MM.1S (cell line): ENCODE results near the gene YPEL3.

ENCODE experiments used
- DNase-seq: peaks from one replicate; pipeline ENCODE4 v3.0.0-alpha.2; 2015
- H2AFZ ChIP-seq: fragments of 300-600 bp; sonication (generic); 2 replicates; pipeline ENCODE4 v1.6.0; 2016; ENCODE audit warnings: antibody characterized with exemption, low read length
- H3F3A ChIP-seq: fragments of 300-600 bp; sonication (generic); 2 replicates; pipeline ENCODE4 v1.6.1; 2016; ENCODE audit warnings: mild to moderate bottlenecking, antibody characterized with exemption, low read length, moderate library complexity, mixed read lengths; ENCODE audit not compliant: insufficient read depth
- H3K27ac ChIP-seq: fragments of 300-600 bp; sonication (generic); 2 replicates; pipeline ENCODE4 v1.5.1; 2016; ENCODE audit warnings: mild to moderate bottlenecking, low read length
- H3K27me3 ChIP-seq: fragments of 300-600 bp; sonication (generic); replicated peaks from 2 replicates; pipeline ENCODE4 v1.6.0; 2016; ENCODE audit warnings: low read length; ENCODE audit not compliant: insufficient read depth
- H3K36me3 ChIP-seq: fragments of 300-600 bp; sonication (generic); replicated peaks from 2 replicates; pipeline ENCODE4 v1.6.1; 2016; ENCODE audit warnings: mild to moderate bottlenecking, low read length, mixed read lengths; ENCODE audit not compliant: insufficient read depth
- H3K4me1 ChIP-seq: fragments of 300-600 bp; sonication (generic); 2 replicates; pipeline ENCODE4 v1.6.1; 2016; ENCODE audit warnings: low read length, mixed read lengths
- H3K4me2 ChIP-seq: fragments of 300-600 bp; sonication (generic); 2 replicates; pipeline ENCODE4 v1.6.0; 2016; ENCODE audit warnings: low read depth, low read length
- H3K4me3 ChIP-seq: fragments of 300-600 bp; sonication (generic); 2 replicates; pipeline ENCODE4 v1.5.1; 2016; ENCODE audit warnings: low read length, mixed read lengths
- H3K79me2 ChIP-seq: fragments of 300-600 bp; sonication (generic); 2 replicates; pipeline ENCODE4 v1.6.1; 2016; ENCODE audit warnings: mixed run types, low read length, mixed read lengths
- H3K9ac ChIP-seq: fragments of 300-600 bp; sonication (generic); 2 replicates; pipeline ENCODE4 v1.6.1; 2016; ENCODE audit warnings: low read length, mixed read lengths
- H3K9me2 ChIP-seq: fragments of 300-600 bp; sonication (generic); replicated peaks from 2 replicates; pipeline ENCODE4 v1.6.1; 2016; ENCODE audit warnings: mild to moderate bottlenecking, low read length, mixed read lengths; ENCODE audit not compliant: insufficient read depth
- H3K9me3 ChIP-seq: fragments of 300-600 bp; sonication (generic); replicated peaks from 2 replicates; pipeline ENCODE4 v1.6.1; 2016; ENCODE audit warnings: mild to moderate bottlenecking, low read length, mixed read lengths; ENCODE audit not compliant: insufficient read depth
- H4K20me1 ChIP-seq: fragments of 300-600 bp; sonication (generic); 2 replicates; pipeline ENCODE4 v1.6.1; 2016; ENCODE audit warnings: mild to moderate bottlenecking, low read length, moderate library complexity, mixed read lengths; ENCODE audit not compliant: insufficient read depth
- EZH2 ChIP-seq: fragments of 300-600 bp; sonication (generic); optimal IDR thresholded peaks from 2 replicates; pipeline ENCODE3; 2017; ENCODE audit warnings: low read depth, mild to moderate bottlenecking, antibody characterized with exemption, low read length, mixed read lengths
- EZH2phosphoT487 ChIP-seq: fragments of 300-600 bp; sonication (generic); IDR thresholded peaks from 2 replicates; pipeline ENCODE4 v1.6.1; 2018; ENCODE audit warnings: antibody characterized with exemption, low read length
- TF ChIP-seq, protein P1 (sequence below): fragments of 300-600 bp; sonication (generic); IDR thresholded peaks from 2 replicates; pipeline ENCODE4 v1.5.1; 2016; ENCODE audit warnings: antibody characterized with exemption, low read length, mixed read lengths

The YPEL3 gene

DNA sequence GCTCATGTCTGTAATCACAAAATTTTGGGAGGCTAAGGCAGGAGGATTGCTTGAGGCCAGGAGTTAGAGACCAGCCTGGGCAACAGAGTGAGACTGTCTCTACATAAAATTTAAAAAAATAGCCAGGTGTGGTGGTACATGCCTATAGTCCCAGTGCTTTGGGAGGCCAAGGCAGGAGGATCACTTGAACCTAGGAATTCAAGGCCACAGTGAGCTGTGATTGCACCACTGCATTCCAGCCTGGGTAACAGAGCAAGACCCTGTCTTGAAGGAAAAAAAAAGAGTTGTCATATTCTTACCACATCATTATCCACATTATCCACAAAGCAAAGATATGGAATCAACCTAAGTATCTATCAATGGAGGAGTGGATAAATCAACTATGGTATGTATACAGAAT is 48.0 kb upstream of the YPEL3 start:
- Histone ChIP-seq H3K9me2 (no peaks in the 10 kb centered on the region), H3K4me3 (no peak overlapping the region), H3K4me2 (no peak overlapping the region), H3K27me3 (no peaks in the 10 kb centered on the region), H3K9me3 (no peaks in the 10 kb centered on the region), H2AFZ (no peak overlapping the region), H3F3A (no peaks in the 10 kb centered on the region), H3K79me2 (no peaks in the 10 kb centered on the region), H3K9ac (no peak overlapping the region), H3K27ac (no peak overlapping the region), H3K36me3 (no peaks in the 10 kb centered on the region), H3K4me1 (peaks cover 4% of the 10 kb centered on the region; the same call in 1 of the 2 replicates), H4K20me1 (no peaks in the 10 kb centered on the region)
- DNase-seq: no peak
- TF ChIP-seq EZH2phosphoT487 (no peak), EZH2 (no peak)
- TF ChIP-seq, protein P1, sequence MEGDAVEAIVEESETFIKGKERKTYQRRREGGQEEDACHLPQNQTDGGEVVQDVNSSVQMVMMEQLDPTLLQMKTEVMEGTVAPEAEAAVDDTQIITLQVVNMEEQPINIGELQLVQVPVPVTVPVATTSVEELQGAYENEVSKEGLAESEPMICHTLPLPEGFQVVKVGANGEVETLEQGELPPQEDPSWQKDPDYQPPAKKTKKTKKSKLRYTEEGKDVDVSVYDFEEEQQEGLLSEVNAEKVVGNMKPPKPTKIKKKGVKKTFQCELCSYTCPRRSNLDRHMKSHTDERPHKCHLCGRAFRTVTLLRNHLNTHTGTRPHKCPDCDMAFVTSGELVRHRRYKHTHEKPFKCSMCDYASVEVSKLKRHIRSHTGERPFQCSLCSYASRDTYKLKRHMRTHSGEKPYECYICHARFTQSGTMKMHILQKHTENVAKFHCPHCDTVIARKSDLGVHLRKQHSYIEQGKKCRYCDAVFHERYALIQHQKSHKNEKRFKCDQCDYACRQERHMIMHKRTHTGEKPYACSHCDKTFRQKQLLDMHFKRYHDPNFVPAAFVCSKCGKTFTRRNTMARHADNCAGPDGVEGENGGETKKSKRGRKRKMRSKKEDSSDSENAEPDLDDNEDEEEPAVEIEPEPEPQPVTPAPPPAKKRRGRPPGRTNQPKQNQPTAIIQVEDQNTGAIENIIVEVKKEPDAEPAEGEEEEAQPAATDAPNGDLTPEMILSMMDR: no peak

DNA sequence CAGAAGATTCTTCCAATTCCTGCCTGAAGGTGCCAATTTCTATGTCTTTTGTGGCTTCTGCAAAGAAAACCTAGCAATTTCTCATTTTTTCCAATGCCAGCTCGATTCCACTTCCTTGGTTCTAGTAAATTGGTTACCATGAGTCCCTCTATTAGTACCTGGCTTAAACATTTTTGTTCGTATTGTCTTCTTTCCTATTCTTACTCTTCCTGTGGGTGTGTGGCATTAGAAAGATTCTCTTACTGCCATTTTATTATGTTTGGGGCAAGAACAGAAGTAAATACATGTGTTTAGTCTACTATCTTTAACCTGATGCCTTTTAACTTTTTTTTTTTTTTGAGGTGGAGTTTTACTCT is 47.3 kb upstream of the YPEL3 start:
- Histone ChIP-seq H3K27ac (no peak overlapping the region), H3K9ac (no peak overlapping the region), H3K4me2 (no peak overlapping the region), H3K9me2 (no peaks in the 10 kb centered on the region), H3K4me1 (peaks cover 4% of the 10 kb centered on the region; the same call in 1 of the 2 replicates), H3K27me3 (no peaks in the 10 kb centered on the region), H2AFZ (no peak overlapping the region), H3K9me3 (no peaks in the 10 kb centered on the region), H3K79me2 (no peaks in the 10 kb centered on the region), H4K20me1 (no peaks in the 10 kb centered on the region), H3K36me3 (no peaks in the 10 kb centered on the region), H3K4me3 (no peak overlapping the region), H3F3A (no peaks in the 10 kb centered on the region)
- DNase-seq: no peak
- no peak for TF ChIP-seq EZH2phosphoT487
- TF ChIP-seq, protein P1: no peak
- no peak for TF ChIP-seq EZH2

DNA sequence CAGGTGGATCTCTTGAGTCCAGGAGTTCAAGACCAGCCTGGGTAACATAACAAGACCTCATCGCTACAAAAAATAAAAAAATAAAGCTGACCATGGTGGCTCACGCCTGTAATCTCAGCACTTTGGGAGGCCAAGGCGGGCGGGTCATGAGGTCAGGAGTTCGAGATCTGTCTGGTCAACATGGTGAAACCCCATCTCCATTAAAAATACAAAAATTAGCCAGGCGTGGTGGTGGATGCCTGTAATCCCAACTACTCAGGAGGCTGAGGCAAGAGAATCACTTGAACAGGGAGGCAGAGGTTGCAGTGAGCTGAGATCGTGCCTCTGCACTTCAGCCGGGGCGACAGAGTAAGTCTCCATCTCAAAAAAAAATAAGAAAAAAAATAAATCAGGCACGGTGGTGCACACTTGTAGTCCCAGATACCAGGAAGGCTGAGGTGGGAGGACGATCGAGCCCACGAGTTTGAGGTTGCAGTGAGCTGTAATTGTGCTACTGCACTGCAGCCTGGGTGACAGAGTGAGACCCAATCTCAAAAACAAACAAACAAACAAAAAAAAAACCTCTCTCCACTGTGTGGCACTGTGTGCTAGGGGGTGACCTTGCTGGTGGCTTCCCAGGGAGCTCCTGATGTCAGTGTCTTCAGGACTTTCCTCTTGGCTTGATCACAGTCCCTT is 46.8 kb upstream of the YPEL3 start:
- Histone ChIP-seq H3K9me2 (no peaks in the 10 kb centered on the region), H3K36me3 (no peaks in the 10 kb centered on the region), H4K20me1 (no peaks in the 10 kb centered on the region), H3K4me3 (no peak overlapping the region), H3K9ac (no peak overlapping the region), H3K27me3 (no peaks in the 10 kb centered on the region), H3K4me2 (no peak overlapping the region), H3K79me2 (no peaks in the 10 kb centered on the region), H3K9me3 (no peaks in the 10 kb centered on the region), H3K4me1 (peaks cover 4% of the 10 kb centered on the region; the same call in 1 of the 2 replicates), H2AFZ (no peak overlapping the region), H3F3A (no peaks in the 10 kb centered on the region), H3K27ac (no peak overlapping the region)
- no peak for TF ChIP-seq EZH2phosphoT487
- TF ChIP-seq EZH2: no peak
- TF ChIP-seq, protein P1: peak; percentile 60
- peak; percentile 56 for DNase-seq
